GOT3 (cell line): ENCODE measurements around the gene C16orf96.
A peak's percentile ranks its signal among the peaks of the same experiment; 100 is the strongest.

Source experiments
- DNase-seq: peaks from one replicate; lab custom pipeline; 2025; ENCODE audit warnings: mixed read lengths; lab: John Stamatoyannopoulos, UW

The C16orf96 gene

DNA sequence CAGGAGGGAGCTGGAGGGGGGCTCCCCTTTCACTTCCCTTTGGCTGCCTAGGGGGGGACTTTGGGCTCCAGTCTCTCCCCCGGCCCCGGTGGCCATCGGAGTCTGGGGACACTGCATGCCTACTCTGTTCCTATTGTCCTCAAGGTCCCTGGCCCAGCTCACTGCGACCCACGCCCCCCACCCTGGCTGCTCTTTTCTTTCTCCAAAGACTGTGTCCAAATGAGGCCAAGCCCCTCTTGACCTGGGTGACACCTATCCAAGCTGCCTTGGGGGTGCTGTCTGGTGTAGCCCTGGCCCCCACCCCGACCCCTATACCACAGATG lies 45.7 kb downstream of the C16orf96 start:
- DNase-seq, result no peak

- DNase-seq, result no peak
Measured at GRCh38 chr16:4602331-4602730, 46.2 kb downstream of the C16orf96 start.

DNA sequence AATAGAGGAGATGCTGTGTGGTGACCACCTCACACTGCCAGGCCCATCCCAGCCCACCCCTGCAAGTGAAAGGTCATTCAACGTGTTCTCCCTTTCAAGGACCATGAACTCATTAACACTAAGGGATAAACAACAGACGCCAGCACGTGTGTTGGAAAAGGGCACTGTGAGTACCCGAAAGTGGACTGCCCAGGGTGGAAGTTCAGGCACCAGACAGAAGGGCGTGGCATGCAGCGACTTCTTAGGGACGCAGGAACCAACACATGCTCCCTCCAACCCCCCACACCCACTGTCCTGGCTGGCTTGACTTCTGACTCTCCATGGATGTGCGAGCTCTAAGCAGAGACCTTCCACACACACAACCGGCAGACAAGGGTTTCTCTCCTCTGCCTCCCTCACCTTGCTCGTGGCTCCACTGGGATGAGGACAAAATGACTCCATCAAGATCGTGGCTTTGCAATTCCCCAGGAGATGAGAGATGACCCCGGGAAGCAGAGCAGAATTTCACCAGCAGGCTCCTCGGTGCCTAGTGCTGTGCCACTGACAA lies 47.6 kb downstream of the C16orf96 start:
- no peak for DNase-seq

- no peak for DNase-seq
Measured at GRCh38 chr16:4604401-4604800, 48.3 kb downstream of the C16orf96 start.

- no peak for DNase-seq
Measured at GRCh38 chr16:4606354-4606753, 50.2 kb downstream of the C16orf96 start.

GRCh38 chr16:4607841-4608703 lies 51.9 kb downstream of the C16orf96 start:
- DNase-seq, result no peak

GRCh38 chr16:4608704-4608980 lies 52.5 kb downstream of the C16orf96 start:
- DNase-seq, result no peak

DNA sequence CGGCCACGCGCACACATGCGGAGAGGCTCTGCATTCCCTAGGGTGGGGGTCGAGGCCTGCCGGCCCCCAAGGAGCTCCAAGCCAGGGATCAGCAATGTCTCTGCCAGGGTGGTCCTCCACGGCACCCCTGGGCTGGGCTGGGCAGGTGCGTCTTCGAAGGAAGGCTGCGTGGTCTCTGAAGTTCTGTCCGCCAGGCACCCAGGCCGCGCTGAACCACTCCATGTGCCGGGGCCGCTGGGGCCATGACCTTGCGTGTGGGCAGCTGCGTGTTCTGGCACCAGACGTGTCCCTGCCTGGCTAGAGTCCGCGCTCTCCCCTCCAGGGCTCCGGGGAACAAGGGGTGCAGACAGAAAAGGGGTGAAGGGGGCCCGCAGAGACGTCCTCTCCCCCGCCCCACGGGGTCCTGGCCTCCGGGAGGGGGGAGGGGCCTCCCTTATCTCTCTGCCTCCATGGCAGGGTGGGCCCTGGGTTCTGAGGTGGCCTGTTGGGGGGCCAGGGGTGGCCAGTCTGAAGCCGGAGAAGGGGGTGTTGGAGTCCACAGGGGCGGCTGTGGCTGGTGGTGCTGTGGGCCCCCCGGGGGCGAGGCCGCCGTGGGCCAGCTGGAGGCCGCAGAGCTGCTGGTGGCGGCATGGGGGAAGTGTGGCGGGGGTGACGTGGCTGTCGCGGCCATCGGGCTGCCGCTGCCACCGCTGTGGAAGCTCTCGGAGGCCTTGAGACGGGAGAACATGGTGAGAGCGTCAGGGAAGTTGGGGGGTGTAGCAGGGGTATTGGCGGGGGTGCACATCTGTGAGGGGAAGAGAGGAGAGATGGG lies 53.3 kb downstream of the C16orf96 start:
- DNase-seq, result no peak

GRCh38 chr16:4610011-4611005 lies 54.2 kb downstream of the C16orf96 start:
- no peak for DNase-seq

DNA sequence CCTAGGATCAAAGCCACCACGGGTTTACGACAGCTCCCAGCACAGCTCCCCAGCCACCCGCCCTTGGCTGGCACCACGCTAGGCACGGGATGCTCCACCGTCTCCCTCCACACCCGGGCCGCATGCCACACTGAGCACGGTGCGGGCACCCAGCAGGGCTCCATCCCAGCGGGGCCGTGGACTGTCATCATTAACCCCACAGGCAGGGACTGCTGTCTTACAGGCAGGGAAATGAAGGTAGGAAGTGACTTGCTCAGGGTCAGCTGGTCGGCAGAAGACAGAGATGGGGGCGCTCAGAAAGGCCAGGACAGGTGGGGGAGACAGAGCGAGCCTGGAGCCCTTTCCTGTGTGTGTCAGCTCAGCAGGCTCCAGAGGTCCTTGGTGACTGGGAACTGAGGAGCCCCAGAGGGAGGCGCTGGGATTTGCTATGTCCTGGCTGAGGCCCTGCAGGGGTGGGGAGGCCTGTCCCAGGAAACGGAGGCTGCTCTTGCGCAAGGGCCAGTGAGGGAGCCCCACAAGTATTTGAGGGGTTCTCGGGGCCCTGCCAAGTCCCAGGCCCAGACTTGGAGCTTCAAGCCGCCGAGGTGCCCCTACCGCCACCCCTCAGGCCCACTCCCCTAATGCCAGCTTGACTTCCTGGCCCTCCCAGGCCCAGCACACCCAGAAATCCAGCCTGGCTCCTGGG lies 55.3 kb downstream of the C16orf96 start:
- DNase-seq, result no peak

- DNase-seq, result no peak
Measured at GRCh38 chr16:4612474-4612931, 56.4 kb downstream of the C16orf96 start.

DNA sequence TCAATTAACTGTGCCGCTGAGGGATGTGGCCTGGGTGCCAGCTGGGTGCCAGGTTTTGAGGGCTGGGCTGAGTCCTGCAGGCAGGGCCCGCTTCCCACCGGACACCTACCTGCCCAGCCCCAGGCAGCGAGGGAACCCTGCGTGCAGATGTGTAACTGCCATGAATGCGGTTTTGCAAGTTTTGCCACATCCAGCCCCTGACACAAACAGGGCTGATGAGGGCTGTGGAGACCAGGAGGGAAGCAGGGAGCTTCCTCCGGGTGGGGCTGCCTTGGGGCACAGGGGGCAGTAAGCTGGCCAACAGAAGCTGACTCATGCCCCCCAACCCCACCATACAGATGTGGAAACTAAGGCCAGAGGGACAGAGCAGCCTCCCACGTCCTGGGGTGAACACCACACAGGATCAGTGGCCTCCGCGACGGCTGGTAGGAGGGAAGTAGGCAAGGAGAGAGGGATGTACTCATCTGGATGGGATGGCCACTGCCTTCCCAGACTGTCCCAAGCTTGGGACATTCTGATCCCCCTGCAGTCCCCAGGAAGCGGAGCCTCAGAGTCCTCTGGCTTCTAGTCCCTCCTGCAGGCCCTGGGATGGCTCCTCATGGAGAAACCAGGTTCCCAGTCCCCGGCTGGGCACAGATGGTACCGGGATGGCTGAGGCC lies 57.0 kb downstream of the C16orf96 start:
- DNase-seq, result no peak

DNA sequence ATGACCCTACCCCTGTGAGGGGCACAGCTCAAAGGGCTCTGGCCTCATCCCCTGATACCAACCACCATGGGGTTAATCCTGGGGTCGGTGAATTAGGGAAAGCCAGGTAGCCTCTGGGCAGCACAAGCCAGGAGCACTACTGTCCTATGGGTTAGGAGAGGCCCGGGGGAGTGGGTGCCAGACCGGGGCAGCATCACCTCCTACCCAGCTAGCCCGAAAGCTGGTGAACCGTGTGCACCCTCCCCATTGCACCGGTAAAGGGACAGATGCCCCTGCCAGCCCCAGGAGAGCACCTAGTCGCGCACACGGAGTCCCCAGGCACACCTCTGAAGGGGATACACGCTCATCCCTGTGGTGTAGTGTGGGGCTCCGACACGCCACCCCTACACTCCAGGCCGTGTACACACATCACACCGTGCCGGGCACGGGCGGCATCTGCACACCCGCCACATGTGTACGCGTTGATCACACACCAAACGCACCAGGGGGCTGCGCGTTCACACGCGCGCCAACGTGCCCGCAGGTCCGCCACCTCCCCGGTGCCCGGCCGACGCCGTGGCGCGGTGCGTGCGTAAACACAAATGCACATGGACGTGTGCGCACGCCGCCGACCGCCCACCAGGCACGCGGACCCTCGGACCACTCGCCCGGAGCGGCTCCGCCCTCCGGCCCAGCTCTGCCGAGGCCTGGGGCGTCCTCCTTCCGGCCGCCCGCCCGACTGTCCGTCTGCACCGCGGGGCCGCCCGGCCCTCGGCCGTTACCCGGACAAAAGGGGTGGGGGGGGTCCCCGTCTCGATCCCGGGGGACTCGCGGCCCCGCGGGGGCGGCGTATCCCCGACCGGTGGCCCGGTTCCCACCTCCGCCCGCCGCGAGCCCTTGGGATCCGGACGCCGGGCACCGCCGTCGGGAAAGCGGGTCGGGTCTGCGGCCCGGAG lies 57.8 kb downstream of the C16orf96 start:
- no peak for DNase-seq

- DNase-seq, result peak; percentile 54
Measured at GRCh38 chr16:4614571-4615383, 58.6 kb downstream of the C16orf96 start, which contains the start of gene UBALD1. UBALD1 (minus strand) TSS chr16:4614888; CDS start chr16:4614797, 91 bp downstream.

- DNase-seq, result no peak
Measured at GRCh38 chr16:4615384-4616046, 59.4 kb downstream of the C16orf96 start.

- DNase-seq, result peak; percentile 97
Measured at GRCh38 chr16:4616047-4616811, 60.1 kb downstream of the C16orf96 start.

DNA sequence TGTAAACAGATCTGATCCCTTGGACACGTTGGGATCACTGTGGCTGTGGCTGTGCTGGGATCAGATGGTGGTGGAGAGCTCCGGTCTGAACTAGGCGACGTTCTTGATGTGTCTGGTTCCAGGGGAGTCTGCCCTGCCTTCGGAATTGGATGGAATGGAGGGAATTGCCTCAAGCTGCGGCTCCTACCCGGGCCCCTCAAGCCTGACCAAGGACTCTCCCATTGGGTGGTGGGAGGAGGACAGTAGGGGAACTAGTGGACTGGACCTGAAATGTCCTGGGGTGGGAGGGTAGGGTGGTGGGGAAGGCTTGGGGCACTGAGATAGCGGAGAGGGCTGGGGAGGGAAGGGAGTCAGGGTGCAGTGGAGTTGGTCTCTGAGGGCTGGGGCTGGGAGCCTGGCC lies 61.7 kb downstream of the C16orf96 start:
- DNase-seq, result no peak
